SW 1271 (cell line): ENCODE results near the gene KCNG2.

Experiments
- DNase-seq, 2 experiments: peaks; one replicate each; lab custom pipeline; 2025; lab: John Stamatoyannopoulos, UW

KCNG2 gene

DNA sequence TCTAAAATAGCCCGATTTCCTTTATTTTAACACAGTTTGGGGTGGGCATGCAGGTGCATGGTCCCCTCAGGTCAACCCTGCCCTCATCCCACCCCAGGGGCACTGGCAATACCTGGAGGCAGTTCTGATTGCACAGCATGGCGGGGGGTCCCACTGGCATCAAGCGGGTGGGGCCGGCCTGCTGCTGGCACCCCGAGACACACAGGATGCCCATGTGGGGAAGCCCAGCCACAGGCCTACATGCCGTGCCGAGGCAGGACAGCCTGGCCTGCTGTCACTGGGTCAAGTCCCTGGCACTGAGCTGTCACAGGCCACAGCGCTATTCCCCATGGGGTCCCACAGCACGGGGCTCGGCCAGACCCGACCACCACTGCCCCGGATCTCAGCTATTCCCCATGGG is 11.9 kb upstream of the KCNG2 start:
- no peak for DNase-seq

DNA sequence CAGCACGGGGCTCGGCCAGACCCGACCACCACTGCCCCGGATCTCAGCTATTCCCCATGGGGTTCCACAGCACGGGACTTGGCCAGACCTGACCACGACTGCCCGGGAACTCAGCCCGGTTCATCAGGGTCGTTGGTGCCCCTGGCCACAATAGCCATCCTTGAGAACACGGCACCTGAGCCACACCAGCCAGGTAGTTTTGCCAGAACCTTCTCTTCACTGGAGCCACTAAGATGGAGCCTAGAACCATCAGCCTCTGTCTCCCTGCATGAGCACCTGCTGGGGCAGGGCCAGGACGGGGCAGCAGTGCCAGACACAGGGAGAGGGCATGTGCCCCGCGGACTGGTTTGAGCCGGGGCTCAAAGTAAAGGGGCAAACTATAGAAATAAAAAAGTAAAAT is 11.4 kb upstream of the KCNG2 start:
- no peak for DNase-seq

DNA sequence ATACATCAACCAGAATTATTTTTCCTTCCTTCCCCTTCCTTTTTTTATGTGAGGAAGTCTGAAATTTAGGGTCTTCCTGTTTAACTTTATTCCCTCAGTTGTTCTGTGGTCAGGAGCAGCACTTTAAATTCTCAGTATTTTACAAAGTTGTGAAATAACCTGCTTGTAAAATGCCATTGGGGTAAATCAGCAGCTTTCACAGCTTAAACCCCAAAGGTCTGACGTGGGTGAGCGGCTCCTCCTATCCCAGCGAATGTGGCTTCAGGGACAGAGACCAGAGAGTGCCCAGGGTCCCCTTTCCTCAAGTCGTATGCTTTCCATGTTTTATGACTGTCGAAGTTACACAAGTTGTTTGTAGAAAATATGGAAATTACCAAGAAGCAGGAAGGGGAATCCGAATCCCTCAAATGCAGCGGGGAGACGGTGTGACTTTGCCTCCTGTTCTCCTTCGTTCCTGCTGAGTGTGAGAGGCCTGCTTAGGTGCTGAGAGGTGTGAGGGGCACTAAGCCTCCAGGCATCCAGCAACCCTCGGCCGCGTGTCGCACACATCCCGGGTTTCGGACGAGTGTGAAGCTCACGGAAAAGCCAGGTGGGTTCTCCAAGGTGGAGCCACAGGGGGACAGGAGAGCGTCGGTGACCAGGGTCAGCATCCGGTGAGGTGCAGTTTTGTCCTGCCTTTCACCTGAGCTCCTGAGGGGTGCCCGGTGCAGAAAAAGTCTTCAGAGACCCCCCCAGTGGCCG is 10.8 kb upstream of the KCNG2 start:
- no peak for DNase-seq

DNA sequence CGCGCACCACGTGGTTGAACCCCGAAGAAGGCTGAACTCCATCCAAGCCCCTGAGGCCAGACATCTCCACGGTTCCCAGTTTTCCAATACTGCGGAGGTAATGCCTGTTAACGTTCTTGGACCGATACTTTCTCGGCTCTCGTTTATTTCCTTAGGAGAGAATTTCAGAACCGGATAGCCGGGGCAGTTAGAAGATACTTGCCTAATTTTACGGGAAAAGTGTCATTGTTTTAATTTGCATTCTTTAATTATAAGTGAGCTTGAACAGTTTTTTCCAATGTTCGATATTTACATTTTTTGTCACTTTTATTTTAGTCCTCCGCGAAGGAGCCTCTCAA is 10.2 kb upstream of the KCNG2 start:
- DNase-seq, result no peak

DNA sequence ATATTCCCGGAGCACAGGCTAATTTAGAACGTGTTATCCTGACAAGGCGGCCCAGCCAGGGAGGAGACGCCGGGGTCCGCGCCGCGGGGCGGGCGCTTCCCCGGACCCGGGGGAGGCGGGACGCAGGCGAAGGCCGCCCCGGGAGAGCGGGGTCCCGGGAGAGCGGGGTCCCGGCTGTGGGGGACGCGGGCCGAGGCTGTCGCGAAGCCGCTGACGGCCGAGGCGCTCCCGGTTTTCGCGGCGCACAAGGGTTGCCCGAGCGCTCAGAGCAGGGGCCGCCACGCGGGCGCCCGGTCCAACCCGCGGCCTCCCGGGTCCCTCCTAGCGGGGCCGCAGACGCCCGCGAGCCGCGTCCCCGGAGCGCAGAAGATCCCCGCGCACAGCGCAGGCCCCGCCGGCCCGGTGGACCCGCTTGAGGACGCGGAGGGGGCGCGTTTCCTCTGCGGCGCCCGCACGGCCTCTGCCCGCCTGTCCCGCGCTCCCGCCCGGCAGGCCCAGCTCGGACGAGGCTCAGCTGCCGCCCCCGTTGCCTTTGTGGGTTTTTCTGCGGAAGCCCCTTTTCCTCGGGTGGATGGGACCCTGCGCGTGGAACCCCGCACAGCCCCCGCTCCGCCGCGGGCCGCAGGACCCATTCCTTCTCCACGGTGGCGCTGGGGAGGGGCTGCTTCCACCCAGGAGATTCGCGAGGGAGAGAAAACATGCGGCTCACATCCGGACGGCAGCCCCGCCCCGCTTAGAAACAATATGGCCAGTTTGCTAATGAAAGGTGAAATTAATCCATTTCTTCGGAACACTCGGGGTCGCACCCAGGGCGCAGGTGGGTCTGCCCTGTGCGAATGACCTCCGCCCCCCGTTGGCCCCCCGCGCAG is 9.6 kb upstream of the KCNG2 start:
- no peak for DNase-seq

DNA sequence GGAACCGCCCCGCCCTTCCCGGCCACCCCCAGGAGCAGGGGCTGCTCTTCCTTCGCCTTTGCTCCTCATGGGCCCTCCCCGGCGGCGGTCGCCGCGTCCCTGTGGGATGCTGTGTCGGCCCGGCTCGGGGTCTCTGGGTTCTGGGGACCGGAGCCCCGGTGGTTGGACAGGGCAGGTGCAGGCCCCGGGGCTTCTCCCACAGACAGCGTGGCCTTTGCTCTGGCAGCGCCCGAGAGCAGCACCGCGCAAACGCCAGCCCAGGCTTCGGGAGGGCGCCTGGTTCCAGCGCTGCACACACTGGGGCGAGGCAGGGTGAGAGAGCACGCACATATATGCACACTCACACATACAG is 9.0 kb upstream of the KCNG2 start:
- DNase-seq, result no peak

DNA sequence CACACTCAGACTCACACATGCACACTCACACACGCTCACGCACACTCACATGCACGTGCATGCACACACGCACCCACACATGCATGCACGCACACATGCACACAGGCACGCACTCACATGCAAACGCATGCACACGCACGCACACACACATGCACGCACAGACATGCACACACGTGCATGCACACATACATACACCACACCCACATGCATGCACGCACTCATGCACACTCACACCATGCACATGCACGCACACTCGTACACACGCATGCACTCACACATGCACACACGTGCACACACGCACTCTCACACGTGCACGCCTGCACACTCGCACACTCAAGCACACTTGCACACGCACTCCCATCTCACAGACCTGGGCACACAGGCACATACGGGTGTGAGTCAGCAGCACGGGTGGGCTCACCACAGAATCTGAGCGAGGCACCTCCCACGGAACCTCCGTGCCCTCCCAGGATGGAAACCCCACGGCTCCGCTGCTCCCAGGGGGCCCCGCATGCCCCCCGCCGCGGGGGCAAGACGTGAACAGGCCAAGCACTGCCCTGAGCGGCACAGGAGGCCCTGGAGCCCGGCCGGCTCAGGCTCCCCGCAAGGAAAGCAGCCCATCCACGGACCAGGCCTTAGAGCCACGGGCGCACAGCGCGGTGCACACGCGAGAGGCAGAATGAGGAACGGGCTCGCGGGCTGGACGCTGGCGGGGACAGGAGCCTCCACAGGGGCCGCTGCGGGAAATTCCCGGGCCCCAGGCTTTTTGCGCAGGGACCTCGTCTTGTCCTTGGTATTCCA is 8.4 kb upstream of the KCNG2 start:
- no peak for DNase-seq

DNA sequence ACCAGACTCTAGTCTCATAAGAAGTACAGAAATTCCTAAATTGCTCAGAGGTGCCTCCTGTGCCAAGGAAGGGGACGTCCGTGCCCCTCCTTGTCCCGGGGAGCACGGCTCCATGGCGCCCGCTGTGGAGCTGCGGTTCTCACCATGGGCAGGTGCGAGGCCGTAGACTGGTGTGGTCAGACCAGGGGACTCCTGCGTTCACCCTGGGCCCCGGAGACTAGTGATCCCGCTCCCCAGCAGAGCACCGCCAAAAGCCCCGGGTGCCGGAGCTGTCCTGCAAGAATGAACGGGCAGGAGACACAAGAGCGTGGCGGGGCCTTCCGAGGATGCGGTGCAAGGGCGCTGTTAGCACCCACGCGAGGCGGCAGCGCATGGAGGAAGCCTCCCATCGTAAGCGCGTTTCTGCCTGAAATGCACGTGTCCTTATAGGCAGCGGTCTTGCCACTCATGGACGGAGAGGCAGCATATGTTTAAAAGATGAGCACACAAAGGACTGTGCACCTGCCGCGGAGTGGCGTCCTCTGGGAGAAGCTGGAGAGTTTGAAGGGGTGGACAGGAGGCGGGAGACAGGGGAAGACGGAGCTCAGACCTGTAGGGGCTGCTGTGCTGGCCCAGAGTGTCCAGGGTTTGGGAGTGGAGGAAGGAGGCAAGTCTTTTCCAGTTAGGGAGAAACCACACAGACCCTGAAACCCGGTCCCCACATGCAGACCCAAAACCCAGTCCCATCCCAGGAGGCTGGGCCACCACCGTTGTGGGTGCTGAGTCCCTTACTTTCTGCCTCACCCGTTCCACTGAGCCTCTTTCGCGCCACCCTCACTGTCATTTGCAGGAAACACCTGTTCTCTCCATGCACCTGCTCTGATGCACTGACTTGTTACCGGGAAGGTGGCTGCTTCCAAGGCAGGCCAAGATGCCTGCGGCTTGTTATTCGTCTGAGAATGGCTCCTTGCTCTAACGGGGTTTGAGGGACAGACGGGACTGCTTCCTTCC is 7.5 kb upstream of the KCNG2 start:
- no peak for DNase-seq

DNA sequence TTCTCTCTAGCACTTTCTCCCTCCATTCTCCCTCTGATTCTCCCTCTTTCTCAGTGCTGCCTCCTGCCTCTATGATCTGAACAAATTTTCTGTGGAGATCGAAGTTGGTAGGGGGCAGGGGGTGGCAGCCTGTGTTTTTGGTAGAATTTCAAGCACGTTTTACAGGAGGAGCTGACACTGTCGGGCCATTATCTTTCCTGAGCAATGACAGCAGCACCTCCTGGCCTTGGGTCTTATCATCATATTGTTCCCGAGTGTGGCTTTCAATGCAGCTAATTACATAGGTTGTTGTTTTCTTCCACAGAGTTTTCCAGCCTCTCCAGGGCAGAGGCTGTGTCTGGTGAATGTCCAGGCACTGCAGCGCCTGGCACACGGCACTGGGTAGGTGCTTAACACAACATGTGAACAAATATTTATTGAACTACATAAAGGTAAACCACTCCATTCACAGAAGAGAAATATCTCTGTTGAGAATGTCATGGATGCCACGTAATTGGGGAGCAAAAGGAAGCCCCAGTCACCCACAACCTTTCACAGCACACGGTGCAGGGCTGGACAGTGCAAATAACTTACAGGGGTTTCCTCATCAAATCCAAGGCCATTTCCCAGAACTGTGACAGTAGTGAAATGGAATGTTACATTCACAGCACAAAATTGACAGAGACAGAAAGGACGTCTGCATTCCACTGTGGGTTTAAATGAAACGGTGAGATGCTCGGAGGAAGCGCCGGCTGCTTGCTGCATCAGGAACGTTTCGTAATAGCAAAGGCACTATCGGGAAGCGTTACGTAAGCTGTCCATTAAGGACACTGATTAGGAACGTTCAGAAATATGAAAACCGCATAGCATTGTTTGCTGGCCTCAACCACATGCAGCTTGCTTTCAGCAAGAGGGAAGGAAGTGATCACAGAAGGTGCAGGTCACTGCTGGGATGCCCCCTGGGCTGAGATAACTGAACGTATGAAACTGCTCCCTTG is 6.5 kb upstream of the KCNG2 start:
- peak; percentile 15 to 71 for DNase-seq

DNA sequence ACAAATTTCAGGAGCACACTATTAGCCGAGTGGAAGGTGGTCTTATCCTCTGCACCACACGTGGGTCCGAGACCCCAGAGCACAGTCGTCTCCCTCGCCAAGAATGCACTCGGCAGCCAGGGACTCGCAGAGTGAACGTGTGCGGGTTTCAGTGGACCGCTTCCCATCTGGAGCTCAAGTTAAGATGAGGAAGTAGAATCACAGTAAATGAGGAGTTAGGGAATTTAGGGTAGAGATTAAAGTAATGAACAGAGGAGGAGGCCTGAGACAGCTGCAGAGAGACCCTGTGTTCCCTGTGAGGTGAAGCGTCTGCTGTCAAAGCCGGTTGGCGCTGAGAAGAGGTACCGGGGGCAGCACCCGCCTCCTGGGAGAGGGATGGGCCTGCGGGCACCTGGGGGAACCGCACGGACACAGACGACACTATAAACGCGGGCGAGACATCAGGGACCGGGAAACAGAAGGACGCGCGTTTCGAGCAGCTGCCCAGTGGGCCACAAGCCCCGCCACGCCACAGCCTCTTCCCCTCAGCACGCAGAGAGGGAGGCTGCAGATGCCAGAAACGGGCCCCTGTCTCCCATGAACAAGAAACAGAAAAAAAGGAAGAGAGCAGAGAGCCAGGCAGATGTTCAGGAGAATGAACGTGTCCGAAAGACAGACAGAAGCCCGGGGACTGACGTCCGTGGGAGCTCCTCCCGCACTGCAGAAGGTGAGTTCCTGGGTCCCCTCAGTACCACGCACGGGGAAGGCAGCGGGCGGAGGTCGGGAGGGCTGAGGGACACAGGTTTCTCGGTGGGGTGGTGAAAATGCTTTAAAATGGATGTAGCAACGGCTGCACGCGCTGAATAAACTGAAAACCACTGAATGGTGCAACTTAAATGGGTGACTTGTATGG is 5.4 kb upstream of the KCNG2 start:
- DNase-seq, result no peak

DNA sequence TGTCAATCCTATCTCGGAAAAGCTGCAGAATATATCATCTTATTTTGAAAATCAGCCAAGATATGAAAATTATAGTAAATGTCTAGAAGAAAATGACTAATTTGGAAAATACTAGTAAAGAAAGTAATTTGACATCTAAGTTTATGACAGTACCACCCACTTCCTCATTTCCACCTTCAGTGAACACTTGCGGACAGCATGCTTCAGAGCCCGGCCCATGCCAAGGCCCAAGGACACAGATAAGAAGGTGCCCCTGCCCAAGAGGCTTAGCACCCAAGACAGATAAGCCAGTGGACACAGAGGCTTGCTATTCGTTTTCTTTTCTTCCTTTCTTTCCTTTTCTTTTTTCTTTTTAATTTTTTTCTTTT is 4.8 kb upstream of the KCNG2 start:
- DNase-seq, result no peak

DNA sequence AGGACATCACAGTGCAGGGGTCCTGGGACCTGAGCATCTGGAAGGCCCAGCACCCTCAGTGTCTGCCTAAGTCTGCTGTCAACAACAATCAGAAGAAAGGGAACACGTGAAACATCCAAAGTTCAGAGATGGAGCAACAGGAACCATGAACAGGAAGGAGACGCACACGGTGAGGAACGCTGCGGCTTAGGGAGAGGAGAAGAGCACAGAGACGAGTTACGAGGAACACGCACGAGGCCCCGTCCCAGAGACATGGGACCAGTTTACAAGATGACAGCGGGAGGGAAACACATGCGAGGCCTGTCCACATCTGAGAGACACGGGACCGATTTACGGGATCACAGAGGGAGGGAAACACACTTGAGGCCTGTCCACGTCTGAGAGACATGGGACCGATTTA is 2.9 kb upstream of the KCNG2 start:
- no peak for DNase-seq

DNA sequence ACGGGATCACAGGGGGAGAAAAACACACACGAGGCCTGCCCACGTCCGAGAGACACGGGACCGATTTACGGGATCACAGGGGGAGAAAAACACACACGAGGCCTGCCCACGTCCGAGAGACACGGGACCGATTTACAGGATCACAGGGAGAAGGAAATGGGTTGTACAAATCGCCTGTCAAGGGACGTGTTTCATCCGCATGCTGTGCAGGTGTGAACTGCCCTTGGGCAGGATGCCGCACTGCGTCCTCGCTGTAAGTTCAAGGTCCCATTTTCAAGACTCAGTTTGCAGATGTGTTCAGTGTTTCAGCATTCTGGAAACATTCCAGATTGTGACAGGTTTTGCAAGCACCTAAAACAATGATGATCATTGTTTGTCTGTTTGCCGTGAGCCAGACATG is 2.3 kb upstream of the KCNG2 start:
- no peak for DNase-seq

DNA sequence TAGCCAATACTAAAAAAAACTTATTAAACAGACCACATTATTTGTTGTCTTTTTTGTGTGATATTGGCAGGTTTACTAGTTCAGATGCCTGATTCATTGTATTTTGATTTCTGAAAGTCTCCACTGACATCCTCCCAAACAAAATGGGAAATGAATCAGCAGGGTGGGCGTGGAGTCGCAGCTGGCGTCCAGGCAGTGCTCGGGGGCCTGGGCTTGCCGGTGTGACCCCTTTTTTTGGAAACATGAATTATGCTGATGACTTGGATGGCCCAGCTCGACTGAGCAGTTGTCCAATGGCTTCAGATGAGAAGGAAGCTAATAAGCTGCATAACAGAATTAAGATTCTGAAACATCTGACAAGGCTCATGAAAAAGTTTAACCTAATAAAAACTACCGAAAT is 1.7 kb upstream of the KCNG2 start:
- no peak for DNase-seq

DNA sequence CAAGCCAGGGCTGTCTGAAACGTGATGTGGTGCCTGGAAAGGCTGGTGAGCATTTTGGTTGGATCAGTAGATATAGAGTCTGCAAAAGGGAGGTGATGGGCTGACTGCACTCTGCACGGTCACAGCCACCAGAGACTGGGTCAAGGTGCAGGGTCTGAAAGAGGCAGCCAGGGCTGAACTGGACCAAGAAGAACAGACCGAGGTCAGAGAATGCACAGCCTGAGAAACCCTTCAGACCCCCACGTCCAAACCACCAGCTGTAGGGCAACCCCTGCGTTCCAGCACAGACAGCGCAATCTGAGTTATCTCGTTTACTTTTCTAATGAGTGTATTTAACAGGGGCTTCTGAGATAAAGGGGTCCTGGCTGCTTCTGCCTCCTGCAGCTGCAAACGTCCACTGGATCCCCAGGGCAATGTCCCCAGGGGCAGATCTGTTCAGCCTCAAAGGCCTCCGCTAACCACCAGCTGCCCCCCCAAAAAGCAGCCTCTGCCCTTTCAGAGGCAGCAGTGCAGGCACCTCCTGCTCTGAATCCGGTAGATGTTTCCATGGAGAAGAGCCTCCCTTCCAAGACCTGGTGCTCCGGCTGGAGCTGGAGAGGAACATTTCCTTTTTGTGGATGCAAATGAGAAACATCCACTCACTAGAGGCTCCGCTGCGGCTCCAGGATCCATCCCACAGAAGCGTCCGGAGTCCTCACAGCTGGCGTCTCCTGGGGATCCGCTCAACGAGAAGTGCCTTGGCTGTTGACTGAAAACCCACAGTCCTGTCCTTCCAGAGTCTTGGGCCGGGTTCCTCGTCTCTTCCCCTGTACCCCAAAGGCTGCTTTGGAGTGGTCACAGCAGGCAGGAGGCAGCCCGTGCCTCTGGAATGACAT is 970 bp upstream of the KCNG2 start:
- DNase-seq, result no peak

DNA sequence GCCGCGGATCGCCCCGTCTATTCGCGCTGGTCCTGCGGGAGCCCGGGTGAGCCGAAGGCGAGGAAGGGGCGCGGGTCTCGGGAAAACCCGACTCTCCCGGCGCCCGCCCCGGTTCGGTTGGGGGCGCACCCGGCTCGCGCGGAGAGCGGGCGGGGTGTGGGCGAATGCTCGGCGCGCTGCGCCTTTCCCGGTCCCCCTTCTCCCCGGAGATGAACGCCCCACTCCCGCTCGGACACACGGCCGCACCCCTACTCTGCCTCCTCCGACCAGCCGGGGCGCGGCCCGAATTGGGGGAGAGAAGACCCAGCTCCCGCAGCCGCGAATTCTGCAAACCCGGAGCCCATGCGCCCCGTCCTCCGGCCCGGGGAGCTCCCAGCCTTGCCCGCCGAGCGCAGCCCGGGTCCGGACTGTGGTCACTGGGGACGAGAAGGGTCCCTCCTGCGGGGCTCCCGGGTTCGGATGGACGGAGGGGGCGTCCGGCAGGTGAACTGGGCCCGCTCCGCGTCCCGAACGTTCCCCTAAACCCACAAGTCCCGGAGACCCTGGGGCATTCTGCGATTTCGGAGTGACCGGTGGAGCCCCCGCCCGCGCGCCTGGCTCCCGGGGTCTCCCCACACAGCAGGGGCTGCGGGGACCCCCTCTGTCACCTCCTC is 734 bp downstream of the KCNG2 start:
- DNase-seq, result no peak

DNA sequence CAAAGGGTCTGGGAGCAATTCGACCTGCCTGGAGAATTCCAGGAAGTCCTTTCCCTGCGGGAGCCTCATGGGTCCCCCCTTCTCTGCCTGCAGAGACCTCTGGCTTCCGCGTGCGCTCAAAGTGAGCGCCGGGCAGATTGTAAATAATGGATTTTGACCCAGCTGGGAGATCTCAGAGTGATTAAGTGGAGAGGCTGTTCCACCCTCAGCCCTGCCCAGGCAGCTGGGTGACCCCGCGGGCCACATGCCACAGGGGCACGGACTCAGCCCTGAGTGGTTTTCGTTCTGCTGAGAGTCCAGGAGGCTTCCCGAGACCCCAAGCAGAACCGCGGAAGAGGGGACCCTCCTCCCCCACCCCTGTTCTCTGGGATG is 1.2 kb downstream of the KCNG2 start:
- no peak for DNase-seq
